Hematopoietic multipotent progenitor cell treated with erythropoietin and hydrocortisone succinate and interleukin-3 and kit ligand, for 4 days (in vitro differentiated cells): ENCODE results near the gene OR52E4.

Experiments
- DNase-seq: peaks from one replicate; pipeline ENCODE4 v3.0.0-alpha.2; 2015

OR52E4 gene

DNA sequence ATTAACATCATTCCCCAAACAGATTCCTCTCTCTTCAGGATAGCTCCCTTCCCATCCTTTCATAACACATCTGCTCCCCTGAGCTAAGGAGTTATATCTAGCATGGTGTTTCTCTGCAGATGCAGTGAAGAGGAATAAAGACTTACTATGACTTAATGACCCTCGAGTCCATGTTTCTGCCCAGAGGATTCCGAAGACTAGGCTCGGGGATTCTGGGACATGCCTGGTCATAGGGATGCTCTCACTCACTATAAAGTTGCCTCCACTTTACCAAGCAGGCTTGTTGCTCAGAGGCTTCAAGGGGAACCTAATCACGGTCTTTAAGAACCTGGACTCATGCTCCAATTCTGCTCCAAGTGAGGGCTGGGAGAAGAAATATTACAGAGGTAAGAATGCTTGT, at the start of gene OR52E4:
Gene OR52E4 (plus strand): TSS at position 301 of the 400 bp plus-strand sequence. CDS start 3,664 bp downstream, outside the sequence.
- no peak for DNase-seq

- no peak for DNase-seq
Observed at GRCh38 chr11:5831196-5831829, 49.1 kb upstream of the OR52E4 start.

DNA sequence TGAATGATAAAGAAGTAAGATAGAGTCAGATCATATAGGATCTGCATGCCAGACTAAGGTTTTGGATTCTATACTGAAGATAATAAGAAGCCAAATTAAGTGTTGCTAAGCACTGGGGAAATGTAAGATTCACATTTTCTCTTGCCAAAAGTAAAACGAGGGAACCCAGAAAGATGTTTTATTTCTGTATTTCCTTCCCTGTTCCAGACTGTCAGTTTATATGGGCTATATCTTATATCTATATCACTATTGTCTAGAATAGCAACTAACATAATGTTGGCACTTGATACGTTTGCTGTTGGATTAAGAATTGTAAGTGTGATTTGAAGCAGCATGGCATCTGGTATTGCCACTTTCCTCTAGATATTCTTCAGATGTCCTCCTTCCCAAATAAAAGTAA, 47.0 kb upstream of the OR52E4 start:
- no peak for DNase-seq

- DNase-seq: no peak
Observed at GRCh38 chr11:5837695-5838094, 42.7 kb upstream of the OR52E4 start.

- DNase-seq: no peak
Observed at GRCh38 chr11:5841797-5842196, 38.6 kb upstream of the OR52E4 start, which contains the start of gene OR52E6. Gene OR52E6, minus strand, starts transcription at chr11:5841897. Its CDS starts 0 bp downstream, at chr11:5841897.

DNA sequence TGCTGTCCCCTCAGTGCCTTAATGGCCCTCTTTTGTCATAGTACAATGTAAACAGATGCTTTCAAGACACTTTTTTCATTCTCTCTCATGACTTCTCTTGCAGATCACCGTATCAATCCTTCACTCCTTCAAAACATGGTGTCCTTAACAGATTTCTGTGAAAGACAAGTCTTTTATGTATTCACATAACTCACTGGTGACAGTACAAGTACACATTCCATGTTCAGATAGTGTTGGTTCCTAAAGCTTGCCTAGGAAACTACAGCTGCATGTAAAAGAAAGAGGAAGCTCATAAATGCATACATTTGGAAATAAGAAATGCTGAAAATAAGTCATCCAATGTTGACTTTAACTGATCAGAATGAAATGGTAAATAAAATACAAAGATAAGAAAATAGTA, 33.7 kb upstream of the OR52E4 start:
- peak; percentile 39 for DNase-seq

GRCh38 chr11:5847711-5848110, 32.7 kb upstream of the OR52E4 start:
- peak; percentile 84 for DNase-seq

DNA sequence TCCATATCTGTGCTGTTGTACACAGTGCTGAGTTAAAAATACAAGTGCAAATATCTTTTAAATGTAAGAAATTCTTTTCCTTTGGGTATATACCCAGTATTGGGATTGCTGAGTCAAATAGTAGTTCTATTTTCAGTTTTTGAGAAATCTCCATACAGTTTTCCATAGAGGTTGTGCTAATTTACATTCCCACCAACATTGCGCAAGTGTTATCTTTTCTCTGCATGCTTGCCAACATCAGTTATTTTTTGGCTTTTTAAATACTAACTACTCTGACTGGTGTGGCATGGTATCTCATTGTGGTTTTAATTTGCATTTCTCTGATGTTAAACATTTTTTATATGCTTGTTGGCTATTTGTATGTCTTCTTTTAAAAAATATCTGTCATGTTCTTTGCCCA, 29.4 kb upstream of the OR52E4 start:
- DNase-seq: peak; percentile 26

DNA sequence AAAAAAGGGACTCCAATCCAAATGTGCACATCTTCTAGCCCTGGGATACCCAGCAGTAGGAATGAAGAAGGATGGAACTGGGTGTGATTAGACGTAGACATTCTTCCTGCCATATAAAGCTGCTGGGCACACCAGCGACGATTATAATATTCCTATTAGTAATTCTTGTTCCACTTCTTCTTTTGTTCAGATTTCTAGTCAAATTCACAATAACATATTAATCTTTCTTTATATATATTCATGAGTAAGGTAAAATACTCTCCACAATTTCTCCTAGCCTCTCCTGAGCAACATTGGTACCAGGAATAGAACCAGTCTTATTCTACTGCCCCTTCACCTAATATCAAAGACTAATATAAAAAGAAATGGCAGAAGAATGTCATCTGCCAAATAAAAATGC, 22.8 kb upstream of the OR52E4 start, which contains the start of gene OR52E8:
Gene OR52E8 (minus strand): TSS at position 101 of the 400 bp plus-strand sequence. CDS start 0 bp downstream, at position 101.
- no peak for DNase-seq

DNA sequence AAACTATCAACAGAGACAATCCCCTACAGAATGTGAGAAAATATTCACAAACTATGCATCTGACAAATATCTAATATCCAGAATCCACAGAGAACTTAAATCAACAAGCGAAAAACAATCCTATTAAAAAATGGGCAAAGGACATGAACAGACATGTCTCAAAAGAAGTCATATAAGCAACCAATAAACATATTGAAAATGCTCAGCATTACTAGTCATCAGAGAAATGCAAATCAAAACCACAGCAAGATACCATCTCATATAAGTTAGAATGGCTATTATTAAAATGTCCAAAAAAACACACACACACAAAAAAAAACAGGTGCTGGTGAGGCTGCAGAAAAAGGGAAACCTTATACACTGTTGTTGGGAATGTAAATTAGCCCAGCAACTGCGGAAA, 14.6 kb upstream of the OR52E4 start:
- DNase-seq: no peak

DNA sequence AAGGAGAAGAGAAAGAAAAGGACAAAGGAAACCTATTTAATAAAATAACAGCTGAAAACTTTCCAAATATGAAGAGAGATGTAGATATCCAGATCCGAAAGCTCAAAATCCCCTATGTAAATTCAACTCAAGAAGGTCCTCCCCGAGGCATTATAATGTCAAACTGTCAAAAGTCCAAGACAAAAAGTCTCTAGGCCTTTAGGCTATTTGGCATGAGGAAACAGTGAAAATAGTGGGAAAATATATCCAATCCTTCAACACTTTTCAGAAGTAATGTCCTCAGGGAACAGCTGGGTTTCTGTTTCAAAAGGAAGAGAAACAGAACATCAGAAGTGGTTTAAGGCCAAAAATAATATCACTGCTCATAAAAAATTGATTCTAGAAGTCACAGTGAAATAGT, 1.9 kb upstream of the OR52E4 start:
- DNase-seq: no peak

DNA sequence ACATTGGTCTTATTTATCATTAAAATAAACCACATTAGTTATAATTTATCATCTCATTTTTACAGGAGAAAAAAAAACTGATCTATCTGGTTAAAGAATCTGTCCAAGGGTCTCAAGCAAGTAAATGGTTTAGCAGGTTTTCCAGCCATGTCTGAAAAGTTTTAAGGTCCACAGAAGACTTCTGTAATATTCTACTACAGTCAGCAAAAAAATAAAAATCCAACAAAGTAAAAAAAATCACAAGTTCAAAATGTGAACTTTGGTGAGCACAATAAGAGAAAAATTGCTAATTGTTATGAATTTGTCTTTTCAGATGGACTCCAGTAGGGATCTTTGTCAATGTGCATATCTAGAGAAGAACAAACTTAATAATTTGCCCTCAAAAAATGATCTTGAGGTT, 1.3 kb downstream of the OR52E4 start:
- no peak for DNase-seq

DNA sequence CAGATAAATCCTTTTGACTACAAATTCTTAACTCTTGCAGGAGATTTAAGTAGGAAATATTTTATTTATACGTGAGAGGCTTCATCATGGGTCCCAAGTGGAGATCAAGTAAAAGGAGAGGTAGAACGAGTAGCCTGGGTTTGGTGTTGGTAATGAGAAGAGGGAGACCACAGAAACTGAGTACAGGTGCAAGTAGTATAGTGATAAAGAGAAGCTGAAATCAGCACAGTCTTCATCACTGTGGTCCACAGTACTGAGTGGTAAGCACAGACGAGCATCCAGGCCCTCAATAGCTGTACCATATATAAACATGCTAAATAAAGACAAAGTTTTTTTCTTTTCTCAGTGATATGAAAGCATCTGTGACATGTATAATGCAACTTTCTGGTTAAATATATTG, 6.7 kb downstream of the OR52E4 start:
- no peak for DNase-seq

- DNase-seq: no peak
Observed at GRCh38 chr11:5887661-5888060, 7.2 kb downstream of the OR52E4 start.

DNA sequence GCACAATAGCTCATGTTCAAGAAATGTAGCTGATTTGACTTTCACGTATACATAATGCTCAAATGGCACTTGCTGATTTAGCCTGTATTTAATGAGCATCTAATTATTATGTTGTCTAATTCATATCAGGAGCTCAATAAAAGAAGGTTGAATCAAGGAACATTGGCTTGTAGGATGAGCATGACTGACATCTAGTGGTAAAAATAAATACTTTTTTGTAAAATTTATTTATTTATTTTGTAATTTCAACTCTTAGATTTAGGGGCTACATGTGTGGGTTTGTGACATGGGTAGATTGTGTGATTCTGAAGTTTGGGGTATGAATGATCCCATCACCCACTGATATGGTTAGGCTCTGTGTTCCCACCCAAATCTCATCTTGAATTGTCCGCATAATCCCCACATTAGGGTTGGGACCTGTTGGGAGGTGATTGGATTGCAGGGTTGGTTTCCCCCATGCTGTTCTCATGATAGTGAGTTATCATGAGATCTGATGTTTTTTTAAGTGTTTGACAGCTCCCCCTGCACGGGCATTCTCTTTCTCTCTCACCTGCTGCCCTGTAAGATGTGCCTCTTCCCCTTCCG, 10.9 kb downstream of the OR52E4 start:
- DNase-seq: peak; percentile 66

- DNase-seq: no peak
Observed at GRCh38 chr11:5892908-5893307, 12.5 kb downstream of the OR52E4 start, which contains the start of gene OR52E5. Gene OR52E5, plus strand, starts transcription at chr11:5893208. Its CDS starts 7,569 bp downstream, at chr11:5900777.

DNA sequence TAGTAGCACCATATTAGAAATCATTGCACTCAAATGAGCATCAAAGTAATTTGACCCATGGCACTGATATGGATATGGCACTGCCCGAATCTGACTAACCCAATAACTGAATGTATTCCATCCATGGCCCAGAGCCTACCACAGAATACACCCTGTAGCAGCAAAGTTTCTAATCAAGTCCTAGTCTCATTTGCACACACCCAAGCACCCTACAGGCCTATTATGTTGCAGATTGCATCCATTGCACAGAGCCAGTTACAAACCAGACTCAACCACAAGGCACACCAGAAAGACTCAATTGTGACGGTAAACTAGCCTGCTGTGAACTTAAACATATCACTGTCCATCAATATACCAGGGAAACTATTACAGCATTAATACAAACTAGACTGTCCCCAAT, 19.1 kb downstream of the OR52E4 start:
- no peak for DNase-seq

GRCh38 chr11:5910540-5910939, 30.1 kb downstream of the OR52E4 start:
- DNase-seq: no peak

- peak; percentile 30 for DNase-seq
Observed at GRCh38 chr11:5922749-5923426, 42.5 kb downstream of the OR52E4 start.

GRCh38 chr11:5923427-5923776, 43.0 kb downstream of the OR52E4 start:
- peak; percentile 23 for DNase-seq

GRCh38 chr11:5923794-5924193, 43.4 kb downstream of the OR52E4 start:
- no peak for DNase-seq

GRCh38 chr11:5928271-5928670, 47.8 kb downstream of the OR52E4 start:
- no peak for DNase-seq

- DNase-seq: no peak
Observed at GRCh38 chr11:5928811-5929210, 48.4 kb downstream of the OR52E4 start.
